HepG2 (cell line): ENCODE data around the gene IL17C. TPM values are rescaled to one million over a fixed set of nuclear protein-coding genes. Genes with fewer than 3 reads are reported as not detected.

ENCODE experiments used
- ATF7-NPFF ChIP-seq: sonication (generic); formaldehyde crosslinking; IDR thresholded peaks from 2 replicates; pipeline ENCODE4 v1.8.1; 2023; ENCODE audit warnings: mild to moderate bottlenecking, low read depth, missing genetic modification reagents, moderate library complexity
- DMTF1 ChIP-seq: sonication (generic); formaldehyde crosslinking; IDR thresholded peaks from 2 replicates; pipeline ENCODE4 v1.4.0; 2020; ENCODE audit warnings: mild to moderate bottlenecking, missing genetic modification reagents
- ESRRA ChIP-seq: sonication (generic); formaldehyde crosslinking; IDR thresholded peaks from 2 replicates; pipeline ENCODE4 v1.5.1; 2020; ENCODE audit warnings: mild to moderate bottlenecking, low read depth, missing genetic modification reagents
- GATAD1 ChIP-seq: IDR thresholded peaks from 2 replicates; pipeline ENCODE4 v1.6.1; 2016; ENCODE audit warnings: missing genetic modification reagents, missing compliant biosample characterization
- MIER2 ChIP-seq: IDR thresholded peaks from 2 replicates; pipeline ENCODE4 v1.6.1; 2016; ENCODE audit warnings: missing biosample characterization, missing genetic modification reagents
- MXI1 ChIP-seq: IDR thresholded peaks from 3 replicates; pipeline ENCODE4 v1.6.1; 2012; ENCODE audit warnings: low read depth, low read length, inconsistent platforms, borderline replicate concordance
- NFIB ChIP-seq: sonication (generic); formaldehyde crosslinking; IDR thresholded peaks from 2 replicates; pipeline ENCODE4 v1.9.0; 2021; ENCODE audit warnings: missing genetic modification reagents, mild to moderate bottlenecking, borderline replicate concordance
- PPARG ChIP-seq: conservative IDR thresholded peaks from 2 replicates; pipeline ENCODE4 v1.6.1; 2016; ENCODE audit warnings: missing biosample characterization, missing genetic modification reagents
- PRDM10 ChIP-seq: sonication (generic); formaldehyde crosslinking; IDR thresholded peaks from 2 replicates; pipeline ENCODE4 v1.4.0; 2020; ENCODE audit warnings: low read depth, missing genetic modification reagents
- RNF2 ChIP-seq: fragments of 450-650 bp; conservative IDR thresholded peaks from 2 replicates; pipeline ENCODE4 v1.6.1; 2016; ENCODE audit warnings: low read depth
- SMARCC2 ChIP-seq: fragments of 450-650 bp; IDR thresholded peaks from 2 replicates; pipeline ENCODE4 v1.6.1; 2017; ENCODE audit warnings: antibody characterized with exemption, mild to moderate bottlenecking
- SPEN ChIP-seq: sonication (generic); formaldehyde crosslinking; IDR thresholded peaks from 2 replicates; pipeline ENCODE4 v1.5.1; 2020; ENCODE audit warnings: low read depth, mild to moderate bottlenecking, missing genetic modification reagents
- SRSF4 ChIP-seq: fragments of 200-400 bp; formaldehyde crosslinking; IDR thresholded peaks from one replicate; pipeline ENCODE4 v1.6.1; 2018; ENCODE audit warnings: mild to moderate bottlenecking, low read depth, low read length, moderate library complexity; ENCODE audit not compliant: poor library complexity, severe bottlenecking
- ZBTB46 ChIP-seq: sonication (generic); formaldehyde crosslinking; IDR thresholded peaks from 2 replicates; pipeline ENCODE4 v1.4.0; 2020; ENCODE audit warnings: mild to moderate bottlenecking, missing genetic modification reagents, borderline replicate concordance
- ZFP37 ChIP-seq: sonication (generic); formaldehyde crosslinking; IDR thresholded peaks from 2 replicates; pipeline ENCODE4 v1.4.0; 2020; ENCODE audit warnings: missing genetic modification reagents, borderline replicate concordance
- ZKSCAN5 ChIP-seq: sonication (generic); formaldehyde crosslinking; IDR thresholded peaks from 2 replicates; pipeline ENCODE4 v1.5.1; 2020; ENCODE audit warnings: mild to moderate bottlenecking, missing genetic modification reagents
- ZNF350 ChIP-seq: sonication (generic); formaldehyde crosslinking; IDR thresholded peaks from 2 replicates; pipeline ENCODE4 v1.4.0; 2020; ENCODE audit warnings: mild to moderate bottlenecking, low read depth, missing genetic modification reagents, borderline replicate concordance
- ZNF446 ChIP-seq: sonication (generic); formaldehyde crosslinking; IDR thresholded peaks from 2 replicates; pipeline ENCODE4 v1.5.0; 2020; ENCODE audit warnings: mild to moderate bottlenecking, missing genetic modification reagents
- ZNF710 ChIP-seq: sonication (generic); formaldehyde crosslinking; IDR thresholded peaks from 2 replicates; pipeline ENCODE4 v1.5.0; 2020; ENCODE audit warnings: mild to moderate bottlenecking, missing genetic modification reagents, borderline replicate concordance
- ZNF761 ChIP-seq: sonication (generic); formaldehyde crosslinking; conservative IDR thresholded peaks from 2 replicates; pipeline ENCODE4 v1.4.0; 2020; ENCODE audit warnings: mild to moderate bottlenecking, missing genetic modification reagents
- ZZZ3 ChIP-seq: sonication (generic); formaldehyde crosslinking; IDR thresholded peaks from 2 replicates; pipeline ENCODE4 v1.4.0; 2020; ENCODE audit warnings: missing genetic modification reagents, mild to moderate bottlenecking, borderline replicate concordance
- polyA plus RNA-seq, 8 experiments: library from polyadenylated mRNA; depleted of rRNA in 3 of 8; stranded (reverse) in 7 of 8; unstranded in 1 of 8; fragments of >200 nt; fragmentation: Illumina TruSeq in 4 of 8; extraction: Trizol in 4 of 8; gene quantifications; 2 replicates each; pipeline versions ENCODE4 v1.2.1 to v1.2.3, GENCODE V29; 2011 to 2016; ENCODE audit warnings: low read depth in 4 of 8, missing spikeins in 1 of 8, mixed read lengths in 1 of 8; ENCODE audit not compliant: insufficient read depth in 1 of 8
- total RNA-seq, 5 experiments: library from RNA; depleted of rRNA; stranded (reverse); fragments of >200 nt; fragmentation: Illumina TruSeq; extraction: Trizol; gene quantifications; 2 replicates each; pipeline ENCODE4 v1.2.3, GENCODE V29; 2016; ENCODE audit warnings: low read depth in 1 of 5

IL17C gene
- total and polyA plus RNA-seq, 2 of the 13 experiments (the other 11 are each of a cell fraction or from before 2014, with no cell fraction given), result not detected

GRCh38 chr16:88650749-88651275 lies 12.4 kb downstream of the IL17C start, which contains the start of gene CYBA (continued):
- TF ChIP-seq PRDM10 (CRISPR knock-in tag), result no peak
- TF ChIP-seq ESRRA (CRISPR knock-in tag), result no peak
- no peak for TF ChIP-seq ZBTB46 (CRISPR knock-in tag)
- TF ChIP-seq SPEN, result no peak; the same call in 1 of the 2 replicates
- TF ChIP-seq ZKSCAN5, result peak; percentile 26; the same call in 1 of the 2 replicates
- TF ChIP-seq ZNF350 (CRISPR knock-in tag), result no peak; the same call in 1 of the 2 replicates
- TF ChIP-seq ATF7-NPFF, result peak; percentile 82; the same call in 1 of the 2 replicates
- no peak for TF ChIP-seq ZFP37 (CRISPR knock-in tag)
- TF ChIP-seq DMTF1 (CRISPR knock-in tag), result no peak
- no peak for TF ChIP-seq PPARG (CRISPR knock-in tag)
- TF ChIP-seq ZNF761 (CRISPR knock-in tag), result no peak
- no peak for TF ChIP-seq NFIB (CRISPR knock-in tag)
- no peak for TF ChIP-seq MIER2 (CRISPR knock-in tag)
- TF ChIP-seq ZNF446 (CRISPR knock-in tag), result peak; percentile 93
- no peak for TF ChIP-seq SMARCC2
- TF ChIP-seq SRSF4, result no peak
- TF ChIP-seq RNF2, result no peak
- peak; percentile 59; the same call in 1 of the 2 replicates for TF ChIP-seq GATAD1 (CRISPR knock-in tag)
- peak; percentile 49; the same call in 1 of the 3 replicates for TF ChIP-seq MXI1
- no peak for TF ChIP-seq ZNF710 (CRISPR knock-in tag)
- no peak for TF ChIP-seq ZZZ3 (CRISPR knock-in tag)
